Prostate gland (tissue), 1 donor: ENCODE data around the gene SLC8A2.

ENCODE experiments used
- POLR2A ChIP-seq: fragments of 450-650 bp; IDR thresholded peaks from one replicate; pipeline ENCODE4 v1.6.1; 2016; ENCODE audit warnings: antibody characterized with exemption, mild to moderate bottlenecking
- POLR2AphosphoS5 ChIP-seq: sonication (generic); formaldehyde crosslinking; IDR thresholded peaks from one replicate; pipeline ENCODE4 v1.6.1; 2017; ENCODE audit warnings: antibody characterized with exemption

GRCh38 chr19:47480658-47481057 lies 9.0 kb upstream of the SLC8A2 start:
- TF ChIP-seq POLR2A (no peak), POLR2AphosphoS5 (no peak)
